ENCODE data around the gene COQ10B. TPM values are rescaled to one million over a fixed set of nuclear protein-coding genes. Genes with fewer than 3 reads are reported as not detected.

The COQ10B gene
- total and polyA plus RNA-seq, 2 experiments from 2014 or later, result 7.3 to 24.9 TPM

GRCh38 chr2:197452754-197453122, 614 bp upstream of the COQ10B start:
- H3K27ac ChIP-seq, result peak overlapping the region; percentile 79
- H3K9me3 ChIP-seq (ENCODE audit: low read depth), result no peaks in the 10 kb centered on the region
- H3K4me3 ChIP-seq, result peak overlapping the region; percentile 35
- no peak for DNase-seq (ENCODE audit: low read depth in 1 of 2, low spot score in 1 of 2)
- no peaks in the 10 kb centered on the region for H3K36me3 ChIP-seq
- TF ChIP-seq CTCF (IDR thresholded peaks at IDR 0.05; ENCODE audit: low read depth, low read length), result no peak
- H3K27me3 ChIP-seq, result no peaks in the 10 kb centered on the region
- peaks cover 8% of the 10 kb centered on the region for H3K4me1 ChIP-seq (ENCODE audit: low read depth)

- TF ChIP-seq CTCF (IDR thresholded peaks at IDR 0.05; ENCODE audit: low read depth, low read length), result no peak
- Histone ChIP-seq H3K36me3 (no peaks in the 10 kb centered on the region), H3K4me1 (ENCODE audit: low read depth) (peaks cover 8% of the 10 kb centered on the region), H3K27ac (peak overlapping the region; percentile 97), H3K4me3 (peak overlapping the region; percentile 90), H3K9me3 (ENCODE audit: low read depth) (no peaks in the 10 kb centered on the region), H3K27me3 (no peaks in the 10 kb centered on the region)
- DNase-seq (ENCODE audit: low read depth in 1 of 2, low spot score in 1 of 2), result peak in 1 of 2 donors; percentile 85
Measured at GRCh38 chr2:197453914-197454398, 604 bp downstream of the COQ10B start.

GRCh38 chr2:197454923-197455322, 1.6 kb downstream of the COQ10B start:
- H3K9me3 ChIP-seq (ENCODE audit: low read depth), result no peaks in the 10 kb centered on the region
- no peaks in the 10 kb centered on the region for H3K36me3 ChIP-seq
- peaks cover 8% of the 10 kb centered on the region for H3K4me1 ChIP-seq (ENCODE audit: low read depth)
- H3K27ac ChIP-seq, result peak overlapping the region; percentile 97
- TF ChIP-seq CTCF (IDR thresholded peaks at IDR 0.05; ENCODE audit: low read depth, low read length), result no peak
- no peak for DNase-seq (ENCODE audit: low read depth in 1 of 2, low spot score in 1 of 2)
- H3K4me3 ChIP-seq, result peak overlapping the region; percentile 90
- no peaks in the 10 kb centered on the region for H3K27me3 ChIP-seq

- Histone ChIP-seq H3K36me3 (peaks cover 3% of the 10 kb centered on the region), H3K4me1 (ENCODE audit: low read depth) (peaks cover 8% of the 10 kb centered on the region), H3K4me3 (no peak overlapping the region), H3K27ac (no peak overlapping the region), H3K9me3 (ENCODE audit: low read depth) (no peaks in the 10 kb centered on the region), H3K27me3 (no peaks in the 10 kb centered on the region)
- no peak for DNase-seq (ENCODE audit: low read depth in 1 of 2, low spot score in 1 of 2)
- TF ChIP-seq CTCF (IDR thresholded peaks at IDR 0.05; ENCODE audit: low read depth, low read length), result no peak
Measured at GRCh38 chr2:197455428-197455827, 2.1 kb downstream of the COQ10B start.

- H3K4me3 ChIP-seq, result no peak overlapping the region
- peaks cover 17% of the 10 kb centered on the region for H3K36me3 ChIP-seq
- no peaks in the 10 kb centered on the region for H3K4me1 ChIP-seq (ENCODE audit: low read depth)
- no peaks in the 10 kb centered on the region for H3K9me3 ChIP-seq (ENCODE audit: low read depth)
- H3K27me3 ChIP-seq, result no peaks in the 10 kb centered on the region
- H3K27ac ChIP-seq, result no peak overlapping the region
- TF ChIP-seq CTCF (IDR thresholded peaks at IDR 0.05; ENCODE audit: low read depth, low read length), result no peak
- DNase-seq (ENCODE audit: low read depth in 1 of 2, low spot score in 1 of 2), result no peak
Measured at GRCh38 chr2:197460649-197461048, 7.3 kb downstream of the COQ10B start.

GRCh38 chr2:197461057-197461456, 7.7 kb downstream of the COQ10B start:
- H3K27ac ChIP-seq, result no peak overlapping the region
- TF ChIP-seq CTCF (IDR thresholded peaks at IDR 0.05; ENCODE audit: low read depth, low read length), result no peak

More at GRCh38 chr2:197461057-197461456, 7.7 kb downstream of the COQ10B start:
- no peaks in the 10 kb centered on the region for H3K27me3 ChIP-seq
- no peaks in the 10 kb centered on the region for H3K9me3 ChIP-seq (ENCODE audit: low read depth)
- peaks cover 17% of the 10 kb centered on the region for H3K36me3 ChIP-seq
- H3K4me1 ChIP-seq (ENCODE audit: low read depth), result no peaks in the 10 kb centered on the region
- DNase-seq (ENCODE audit: low read depth in 1 of 2, low spot score in 1 of 2), result no peak
- H3K4me3 ChIP-seq, result no peak overlapping the region
